Activated effector memory CD4-positive, alpha-beta T cell treated with Interleukin-2 at 50 U/mL for 16 hours (primary cell): ENCODE data around the gene ZNF224.

Source experiments
- DNase-seq: peaks from one replicate; pipeline ENCODE4 v3.0.0-alpha.2; 2020

Gene ZNF224

DNA sequence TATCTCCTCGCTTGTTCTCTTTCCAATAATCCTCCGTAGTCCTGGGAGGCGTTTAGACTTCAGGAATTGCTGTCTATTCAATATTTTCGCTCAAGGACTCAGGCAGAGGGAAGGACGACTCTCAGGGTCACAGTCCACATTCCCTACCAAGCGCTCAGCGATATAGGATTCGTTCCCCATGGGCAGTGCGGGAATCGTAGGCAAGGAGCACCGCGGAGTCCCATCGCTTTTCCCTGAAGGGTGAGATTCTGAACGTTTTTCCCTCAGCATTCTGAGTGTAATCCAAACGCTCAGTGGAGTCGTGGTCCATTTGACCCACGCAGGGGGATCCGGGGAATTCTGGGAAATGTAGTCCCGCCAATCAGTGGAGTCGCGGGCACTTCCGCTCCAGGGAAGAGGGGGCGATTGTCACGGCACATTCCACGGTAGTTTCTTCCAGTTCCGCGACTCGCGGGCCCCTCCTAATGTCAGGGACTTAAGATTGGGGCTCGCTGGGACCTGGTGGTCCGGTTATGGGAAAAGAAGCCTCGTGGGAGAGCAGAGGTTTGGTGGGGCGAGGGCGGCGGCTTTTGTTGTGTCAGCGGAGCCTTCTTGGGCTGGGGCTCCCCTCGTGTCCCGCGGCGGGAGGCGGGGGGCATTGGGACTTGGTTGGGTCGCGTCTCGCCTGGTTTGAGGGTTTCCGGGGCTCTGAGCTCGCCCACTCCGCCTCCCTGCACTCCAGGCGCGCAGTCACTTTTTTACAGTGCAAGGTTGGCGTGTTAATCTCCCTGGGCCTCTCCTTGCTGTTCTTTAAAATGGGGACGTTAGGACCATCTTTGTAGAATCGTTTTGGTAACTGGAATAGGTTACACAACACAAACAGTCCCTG lies 47.3 kb downstream of the ZNF224 start, which contains the start of gene ZNF234:
ZNF234 (plus strand) TSS at position 364 of the 868 bp plus-strand sequence. CDS start 3,079 bp downstream, outside the sequence.
- DNase-seq, result peak; percentile 50

DNA sequence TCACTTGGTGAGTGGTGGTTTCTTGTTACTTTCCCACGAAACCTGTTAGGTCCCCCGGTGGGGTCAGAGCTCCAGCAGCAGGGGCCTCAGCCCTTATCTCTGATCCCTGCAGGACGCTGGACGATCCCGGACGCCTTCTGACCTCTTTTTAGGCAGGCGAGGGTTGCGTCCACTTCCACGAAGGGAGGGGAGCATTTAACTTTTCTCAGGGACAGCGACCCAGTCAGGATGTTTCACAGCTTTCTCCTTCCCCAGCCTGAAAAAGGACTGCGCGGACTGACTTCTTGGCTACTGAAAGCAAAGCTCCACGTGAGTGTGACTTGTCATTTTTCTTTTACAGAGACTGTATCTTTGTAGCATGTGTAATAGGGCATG lies 47.9 kb downstream of the ZNF224 start:
- DNase-seq, result peak; percentile 2

GRCh38 chr19:44149776-44150175 lies 55.6 kb downstream of the ZNF224 start:
- DNase-seq, result no peak

- no peak for DNase-seq
Measured at GRCh38 chr19:44151491-44151890, 57.3 kb downstream of the ZNF224 start.

- no peak for DNase-seq
Measured at GRCh38 chr19:44156475-44156874, 62.3 kb downstream of the ZNF224 start.
